SK-N-SH (cell line): ENCODE data around the gene PAPOLA. TPM values are rescaled to one million over a fixed set of nuclear protein-coding genes. Genes with fewer than 3 reads are reported as not detected.

Source experiments
- CTCF ChIA-PET: fragments of 300-600, 350-600 bp; formaldehyde crosslinking; extraction: SDS; loops from one replicate; lab custom pipeline; 2021; lab: Yijun Ruan, JAX
- POLR2A ChIA-PET: fragments of 350-600 bp; sonication (Branson Sonifier 250); formaldehyde crosslinking; extraction: SDS; loops from one replicate; lab custom pipeline; 2020; ENCODE audit warnings: antibody characterized with exemption, inconsistent platforms; lab: Yijun Ruan, JAX
- DNase-seq: peaks from one replicate; pipeline ENCODE4 v3.0.0; 2012
- H2AFZ ChIP-seq: fragments of 200-600 bp; sonication (generic); 2 replicates; pipeline ENCODE4 v1.8.1; 2016; ENCODE audit warnings: antibody characterized with exemption, mild to moderate bottlenecking, low read depth
- H3F3A ChIP-seq: fragments of 200-600 bp; sonication (generic); replicated peaks from 2 replicates; pipeline ENCODE3; 2016; ENCODE audit warnings: antibody characterized with exemption, mild to moderate bottlenecking; ENCODE audit not compliant: insufficient read depth
- H3K27ac ChIP-seq, 2 experiments: fragments of 200-500 bp in 1 of 2; fragments of 200-600 bp in 1 of 2; sonication (Bioruptor generic) in 1 of 2; sonication (generic), shearing (Covaris generic) in 1 of 2; 2 replicates each; pipeline versions ENCODE4 v1.5.1 to v1.6.1; 2014 to 2016; ENCODE audit warnings: low read depth in 2 of 2, inconsistent platforms in 1 of 2, low read length in 1 of 2, mild to moderate bottlenecking in 1 of 2, mixed read lengths in 1 of 2
- H3K27me3 ChIP-seq: fragments of 200-600 bp; sonication (generic), shearing (Covaris generic); 2 replicates; pipeline ENCODE4 v1.6.1; 2016; ENCODE audit warnings: mixed run types; ENCODE audit not compliant: insufficient read depth
- H3K36me3 ChIP-seq, 2 experiments: fragments of 200-500 bp in 1 of 2; fragments of 200-600 bp in 1 of 2; sonication (Bioruptor generic) in 1 of 2; sonication (generic) in 1 of 2; replicated peaks in 1 of 2; 2 replicates each; pipeline versions ENCODE3 to v1.5.1; 2014 to 2016; ENCODE audit warnings: low read length in 1 of 2, mild to moderate bottlenecking in 1 of 2; ENCODE audit not compliant: insufficient read depth in 2 of 2, control insufficient read depth in 1 of 2
- H3K4me1 ChIP-seq, 2 experiments: fragments of 200-500 bp in 1 of 2; fragments of 200-600 bp in 1 of 2; sonication (Bioruptor generic) in 1 of 2; sonication (generic), shearing (Covaris generic) in 1 of 2; 2 replicates each; pipeline versions ENCODE4 v1.5.1 to v1.6.1; 2014 to 2016; ENCODE audit warnings: low read depth in 1 of 2, low read length in 1 of 2, mixed run types in 1 of 2; ENCODE audit not compliant: insufficient read depth in 2 of 2, control insufficient read depth in 1 of 2
- H3K4me2 ChIP-seq: fragments of 200-600 bp; sonication (generic), shearing (Covaris generic); 2 replicates; pipeline ENCODE4 v1.6.1; 2017; ENCODE audit warnings: mixed run types
- H3K4me3 ChIP-seq, 2 experiments: fragments of 200-500 bp in 1 of 2; fragments of 200-600 bp in 1 of 2; sonication (Bioruptor generic) in 1 of 2; sonication (generic), shearing (Covaris generic) in 1 of 2; 2 replicates each; pipeline versions ENCODE4 v1.5.1 to v1.8.1; 2014 to 2016; ENCODE audit warnings: low read depth in 2 of 2, inconsistent platforms in 1 of 2, low read length in 1 of 2, mild to moderate bottlenecking in 1 of 2, mixed read lengths in 1 of 2, moderate library complexity in 1 of 2
- H3K79me2 ChIP-seq: fragments of 200-600 bp; sonication (generic); 2 replicates; pipeline ENCODE4 v1.8.1; 2017; ENCODE audit warnings: mild to moderate bottlenecking; ENCODE audit not compliant: insufficient read depth
- H3K9ac ChIP-seq: fragments of 200-600 bp; sonication (generic); 2 replicates; pipeline ENCODE4 v1.6.1; 2017; ENCODE audit warnings: mixed run types
- H3K9me2 ChIP-seq: fragments of 200-600 bp; sonication (generic); 2 replicates; pipeline ENCODE4 v1.6.1; 2017; ENCODE audit warnings: mixed run types
- H3K9me3 ChIP-seq: fragments of 200-600 bp; sonication (generic); 2 replicates; pipeline ENCODE4 v1.6.1; 2017; ENCODE audit warnings: mixed run types, mild to moderate bottlenecking, moderate library complexity
- H4K20me1 ChIP-seq: fragments of 200-600 bp; sonication (generic); 2 replicates; pipeline ENCODE4 v1.6.1; 2017; ENCODE audit warnings: mild to moderate bottlenecking, mixed run types; ENCODE audit not compliant: insufficient read depth
- CTCF ChIP-seq: fragments of 200-600 bp; sonication (generic); IDR thresholded peaks from 2 replicates; pipeline ENCODE4 v1.6.1; 2017; ENCODE audit warnings: antibody characterized with exemption, mild to moderate bottlenecking, moderate library complexity
- EZH2phosphoT487 ChIP-seq: fragments of 200-600 bp; sonication (generic); IDR thresholded peaks from 2 replicates; pipeline ENCODE4 v1.6.1; 2017; ENCODE audit warnings: low read depth, mixed run types, mild to moderate bottlenecking, antibody characterized with exemption, moderate library complexity, borderline replicate concordance
- FOSL2 ChIP-seq: IDR thresholded peaks from 2 replicates; pipeline ENCODE4 v1.4.0; 2012; ENCODE audit warnings: low read depth, mild to moderate bottlenecking, moderate library complexity, borderline replicate concordance
- MAX ChIP-seq: IDR thresholded peaks from 2 replicates; pipeline ENCODE4 v1.4.0; 2012; ENCODE audit warnings: low read depth
- RFX5 ChIP-seq: IDR thresholded peaks from 2 replicates; pipeline ENCODE4 v1.6.1; 2012; ENCODE audit warnings: mild to moderate bottlenecking, improper control_type of control experiment, low read length
- RXRA ChIP-seq: IDR thresholded peaks from 2 replicates; pipeline ENCODE4 v1.4.0; 2012; ENCODE audit warnings: low read depth, mild to moderate bottlenecking, borderline replicate concordance
- SIN3A ChIP-seq: IDR thresholded peaks from 2 replicates; pipeline ENCODE4 v1.6.1; 2012; ENCODE audit warnings: low read depth, mild to moderate bottlenecking, low read length, moderate library complexity, borderline replicate concordance
- ZBTB33 ChIP-seq: IDR thresholded peaks from 2 replicates; pipeline ENCODE4 v1.4.0; 2012; ENCODE audit warnings: low read depth, borderline replicate concordance
- polyA plus RNA-seq, 3 experiments: library from polyadenylated mRNA; depleted of rRNA; stranded (reverse); fragments of >200 nt; gene quantifications; 2 replicates each; pipeline ENCODE4 v1.2.3, GENCODE V29; 2012
- TF ChIP-seq, protein P1 (sequence below): IDR thresholded peaks from 2 replicates; pipeline ENCODE4 v1.6.1; 2012; ENCODE audit warnings: mild to moderate bottlenecking, low read depth, low read length, moderate library complexity

Gene PAPOLA
- polyA plus RNA-seq, 1 of the 3 experiments (the other 2 are of a cell fraction): 53.7 TPM

GRCh38 chr14:96567289-96567899 lies 65.2 kb downstream of the PAPOLA start (continued):
- TF ChIP-seq, protein P1, sequence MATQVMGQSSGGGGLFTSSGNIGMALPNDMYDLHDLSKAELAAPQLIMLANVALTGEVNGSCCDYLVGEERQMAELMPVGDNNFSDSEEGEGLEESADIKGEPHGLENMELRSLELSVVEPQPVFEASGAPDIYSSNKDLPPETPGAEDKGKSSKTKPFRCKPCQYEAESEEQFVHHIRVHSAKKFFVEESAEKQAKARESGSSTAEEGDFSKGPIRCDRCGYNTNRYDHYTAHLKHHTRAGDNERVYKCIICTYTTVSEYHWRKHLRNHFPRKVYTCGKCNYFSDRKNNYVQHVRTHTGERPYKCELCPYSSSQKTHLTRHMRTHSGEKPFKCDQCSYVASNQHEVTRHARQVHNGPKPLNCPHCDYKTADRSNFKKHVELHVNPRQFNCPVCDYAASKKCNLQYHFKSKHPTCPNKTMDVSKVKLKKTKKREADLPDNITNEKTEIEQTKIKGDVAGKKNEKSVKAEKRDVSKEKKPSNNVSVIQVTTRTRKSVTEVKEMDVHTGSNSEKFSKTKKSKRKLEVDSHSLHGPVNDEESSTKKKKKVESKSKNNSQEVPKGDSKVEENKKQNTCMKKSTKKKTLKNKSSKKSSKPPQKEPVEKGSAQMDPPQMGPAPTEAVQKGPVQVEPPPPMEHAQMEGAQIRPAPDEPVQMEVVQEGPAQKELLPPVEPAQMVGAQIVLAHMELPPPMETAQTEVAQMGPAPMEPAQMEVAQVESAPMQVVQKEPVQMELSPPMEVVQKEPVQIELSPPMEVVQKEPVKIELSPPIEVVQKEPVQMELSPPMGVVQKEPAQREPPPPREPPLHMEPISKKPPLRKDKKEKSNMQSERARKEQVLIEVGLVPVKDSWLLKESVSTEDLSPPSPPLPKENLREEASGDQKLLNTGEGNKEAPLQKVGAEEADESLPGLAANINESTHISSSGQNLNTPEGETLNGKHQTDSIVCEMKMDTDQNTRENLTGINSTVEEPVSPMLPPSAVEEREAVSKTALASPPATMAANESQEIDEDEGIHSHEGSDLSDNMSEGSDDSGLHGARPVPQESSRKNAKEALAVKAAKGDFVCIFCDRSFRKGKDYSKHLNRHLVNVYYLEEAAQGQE: no peak
- TF ChIP-seq CTCF (peak; percentile 76), RFX5 (no peak)

DNA sequence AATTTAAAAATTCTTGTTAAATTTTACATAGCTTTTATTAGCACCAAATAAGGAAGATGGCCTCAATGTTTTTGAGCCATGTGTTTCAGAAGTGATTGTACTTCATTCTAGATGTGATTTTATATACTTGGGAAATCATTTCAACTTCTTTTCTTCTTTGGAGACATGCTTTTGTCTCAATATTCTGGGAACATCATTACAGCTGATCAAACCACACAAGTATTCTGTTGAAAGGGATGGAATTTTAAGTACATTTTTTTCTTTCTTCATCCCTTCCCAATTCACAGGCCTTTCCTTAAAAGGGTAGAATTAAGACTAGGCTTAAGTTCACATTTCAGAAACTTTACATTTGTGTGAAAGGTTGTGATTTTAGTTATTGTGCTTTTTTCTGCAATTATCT lies 66.4 kb downstream of the PAPOLA start:
- no peaks in the 10 kb centered on the region for H3K27me3 ChIP-seq
- H3K4me3 ChIP-seq: no peak overlapping the region
- peaks cover 28% of the 10 kb centered on the region for H3F3A ChIP-seq
- H3K4me1 ChIP-seq: peaks cover 6% of the 10 kb centered on the region in 2 experiments; a peak in 3 of 4 replicates
- ChIA-PET POLR2A (no interaction called here), CTCF (interaction anchor here (0.6 to 7.9 kb wide), 12 partner anchors 11 to 345 kb away, joined by 3 to 118 read pairs (median 8); no protein-coding TSS in a partner anchor)
- no peak overlapping the region for H3K27ac ChIP-seq
- TF ChIP-seq, protein P1: no peak
- TF ChIP-seq ZBTB33: no peak
- TF ChIP-seq RXRA: no peak
- TF ChIP-seq EZH2phosphoT487: no peak
- TF ChIP-seq SIN3A: no peak
- TF ChIP-seq CTCF: no peak
- no peak for TF ChIP-seq MAX
- TF ChIP-seq FOSL2: no peak
- no peaks in the 10 kb centered on the region for H3K9me2 ChIP-seq
- H3K36me3 ChIP-seq: peaks cover 53 to 68% of the 10 kb centered on the region in 2 experiments
- no peaks in the 10 kb centered on the region for H3K79me2 ChIP-seq
- no peaks in the 10 kb centered on the region for H4K20me1 ChIP-seq
- no peak overlapping the region for H2AFZ ChIP-seq
- H3K4me2 ChIP-seq: no peak overlapping the region
- no peak for DNase-seq
- H3K9me3 ChIP-seq: no peaks in the 10 kb centered on the region
- no peak overlapping the region for H3K9ac ChIP-seq
